Glutamatergic neuron (in vitro differentiated cells): ENCODE measurements around the gene CLRN3. TPM values are rescaled to one million over a fixed set of nuclear protein-coding genes. Genes with fewer than 3 reads are reported as not detected.

ENCODE experiments used
- DNase-seq: peaks from one replicate; pipeline ENCODE4 v3.0.0; 2022
- H3K27ac Mint-ChIP-seq: one replicate; pipeline ENCODE4 v1.8.0; 2020; ENCODE audit warnings: mild to moderate bottlenecking, mixed read lengths, inconsistent platforms; ENCODE audit not compliant: unreplicated experiment
- H3K27me3 Mint-ChIP-seq: one replicate; pipeline ENCODE4 v1.8.0; 2020; ENCODE audit warnings: mild to moderate bottlenecking, moderate library complexity, mixed read lengths, inconsistent platforms; ENCODE audit not compliant: unreplicated experiment
- H3K36me3 Mint-ChIP-seq: one replicate; pipeline ENCODE4 v1.8.0; 2020; ENCODE audit warnings: mild to moderate bottlenecking, mixed read lengths, inconsistent platforms; ENCODE audit not compliant: unreplicated experiment
- H3K4me1 Mint-ChIP-seq: one replicate; pipeline ENCODE4 v1.8.0; 2020; ENCODE audit warnings: mild to moderate bottlenecking, low read depth, mixed read lengths, inconsistent platforms; ENCODE audit not compliant: unreplicated experiment
- H3K4me3 Mint-ChIP-seq: one replicate; pipeline ENCODE4 v1.8.0; 2020; ENCODE audit warnings: mild to moderate bottlenecking, mixed read lengths, inconsistent platforms; ENCODE audit not compliant: unreplicated experiment
- H3K9me3 Mint-ChIP-seq: one replicate; pipeline ENCODE4 v1.8.0; 2020; ENCODE audit warnings: mild to moderate bottlenecking, moderate library complexity, mixed read lengths, inconsistent platforms; ENCODE audit not compliant: unreplicated experiment
- CTCF ChIP-seq: fragments of 200-600 bp; sonication (generic); IDR thresholded peaks from one replicate; pipeline ENCODE4 v1.5.0; 2021; ENCODE audit not compliant: partially characterized antibody, unreplicated experiment
- total RNA-seq: library from RNA; stranded (reverse); fragmentation: NEBNext Ultra II Directional; extraction: Animal tissue kit (Norgen Biotek cat#: 25700); gene quantifications from one replicate; pipeline ENCODE4 v1.2.1, GENCODE V29; 2021; ENCODE audit not compliant: unreplicated experiment

CLRN3 gene
- total RNA-seq, 1 donor from 2014 or later = not detected

GRCh38 chr10:127834791-127835190 is 58.0 kb downstream of the CLRN3 start:
- Mint-ChIP-seq H3K9me3 (peaks cover 2% of the 10 kb centered on the region), H3K4me3 (no peak overlapping the region), H3K4me1 (no peaks in the 10 kb centered on the region), H3K27me3 (peaks cover 5% of the 10 kb centered on the region), H3K27ac (no peak overlapping the region), H3K36me3 (no peaks in the 10 kb centered on the region)
- DNase-seq = no peak
- TF ChIP-seq CTCF = no peak

DNA sequence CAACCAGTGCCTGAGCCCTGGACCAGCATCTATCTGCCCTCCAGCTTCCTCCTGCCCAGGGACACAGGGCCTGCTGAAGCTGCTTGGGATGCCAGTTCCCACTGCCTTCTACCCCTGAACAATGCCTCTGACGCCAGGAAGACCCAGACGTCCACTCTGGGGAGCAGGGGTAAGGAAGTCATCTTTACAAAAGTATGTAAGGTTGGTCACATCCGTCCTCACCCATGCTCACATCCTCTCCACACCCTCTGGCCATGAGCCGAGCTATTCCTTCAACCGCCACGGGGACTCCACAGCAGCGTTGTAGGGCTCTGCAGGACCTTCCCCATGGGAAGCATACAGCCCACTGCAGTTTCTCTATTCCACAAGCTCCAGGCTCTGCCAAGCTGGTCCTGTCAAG is 58.5 kb downstream of the CLRN3 start:
- H3K9me3 Mint-ChIP-seq = peaks cover 2% of the 10 kb centered on the region
- H3K4me1 Mint-ChIP-seq = no peaks in the 10 kb centered on the region
- H3K4me3 Mint-ChIP-seq = no peak overlapping the region
- no peaks in the 10 kb centered on the region for H3K36me3 Mint-ChIP-seq
- no peak overlapping the region for H3K27ac Mint-ChIP-seq
- peaks cover 5% of the 10 kb centered on the region for H3K27me3 Mint-ChIP-seq
- no peak for DNase-seq
- TF ChIP-seq CTCF = no peak

DNA sequence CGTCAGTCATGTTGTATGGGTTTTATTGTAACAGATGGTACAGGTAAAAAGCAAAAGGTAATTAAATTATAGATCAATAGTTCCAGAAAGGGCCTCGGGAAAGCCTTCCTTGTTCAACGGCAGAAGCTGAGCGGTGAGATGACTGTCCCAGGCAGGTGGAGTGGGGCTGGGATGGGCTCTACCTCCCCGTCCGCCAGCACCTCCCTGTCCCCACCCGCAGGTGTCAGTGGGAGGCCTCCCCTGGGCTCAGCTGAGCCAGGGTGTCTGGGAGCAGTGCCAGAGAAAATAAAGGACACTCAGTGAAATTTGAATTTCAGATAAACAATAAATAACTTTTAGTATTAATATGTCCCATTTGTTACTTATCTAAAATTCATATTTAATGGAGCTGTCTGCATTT is 58.9 kb downstream of the CLRN3 start:
- TF ChIP-seq CTCF = no peak
- no peaks in the 10 kb centered on the region for H3K36me3 Mint-ChIP-seq
- no peaks in the 10 kb centered on the region for H3K4me1 Mint-ChIP-seq
- no peak for DNase-seq
- H3K9me3 Mint-ChIP-seq = peaks cover 2% of the 10 kb centered on the region
- no peak overlapping the region for H3K4me3 Mint-ChIP-seq
- no peak overlapping the region for H3K27ac Mint-ChIP-seq
- peaks cover 5% of the 10 kb centered on the region for H3K27me3 Mint-ChIP-seq

GRCh38 chr10:127832501-127832900 is 60.2 kb downstream of the CLRN3 start:
- Mint-ChIP-seq H3K27ac (no peak overlapping the region), H3K4me1 (no peaks in the 10 kb centered on the region), H3K9me3 (peaks cover 2% of the 10 kb centered on the region), H3K4me3 (no peak overlapping the region), H3K27me3 (peaks cover 7% of the 10 kb centered on the region), H3K36me3 (no peaks in the 10 kb centered on the region)
- no peak for TF ChIP-seq CTCF
- DNase-seq = no peak

DNA sequence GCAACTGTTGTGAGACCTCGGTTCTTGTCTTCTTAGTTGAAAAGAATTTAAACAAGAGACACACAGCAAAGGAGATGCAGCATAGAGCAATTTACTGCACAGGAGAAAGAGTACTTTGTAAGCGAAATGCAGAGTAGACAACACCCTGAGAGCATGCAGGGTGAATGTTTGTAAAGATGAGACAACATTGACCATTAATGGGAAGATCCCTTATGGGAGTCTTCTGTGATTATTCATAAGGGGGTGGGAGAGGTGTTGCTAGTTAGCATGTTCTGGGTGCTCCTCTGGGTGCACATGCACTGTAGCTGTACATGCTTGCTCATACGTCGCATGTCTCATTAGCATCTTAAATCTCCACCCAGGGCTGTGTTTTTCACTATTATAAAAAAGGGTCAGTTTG is 62.3 kb downstream of the CLRN3 start:
- H3K36me3 Mint-ChIP-seq = no peaks in the 10 kb centered on the region
- H3K4me3 Mint-ChIP-seq = no peak overlapping the region
- peaks cover 4% of the 10 kb centered on the region for H3K9me3 Mint-ChIP-seq
- DNase-seq = no peak
- no peaks in the 10 kb centered on the region for H3K4me1 Mint-ChIP-seq
- peaks cover 6% of the 10 kb centered on the region for H3K27me3 Mint-ChIP-seq
- no peak for TF ChIP-seq CTCF
- no peak overlapping the region for H3K27ac Mint-ChIP-seq

Other genes with a start within 250 kb of the CLRN3 start
- gene FOXI2, start 155.8 kb downstream of the CLRN3 start, total RNA-seq = 0.17 TPM
- gene PTPRE, start 14.2 kb upstream of the CLRN3 start, total RNA-seq = 2.6 TPM
- gene MKI67, start 233.5 kb upstream of the CLRN3 start, total RNA-seq = 14.7 TPM